Glutamatergic neuron (in vitro differentiated cells): ENCODE data around the gene ZBTB7C. TPM values are rescaled to one million over a fixed set of nuclear protein-coding genes. Genes with fewer than 3 reads are reported as not detected.

Experiments used
- DNase-seq: peaks from one replicate; pipeline ENCODE4 v3.0.0; 2022
- H3K27ac Mint-ChIP-seq: one replicate; pipeline ENCODE4 v1.8.0; 2020; ENCODE audit warnings: mild to moderate bottlenecking, mixed read lengths, inconsistent platforms; ENCODE audit not compliant: unreplicated experiment
- H3K27me3 Mint-ChIP-seq: one replicate; pipeline ENCODE4 v1.8.0; 2020; ENCODE audit warnings: mild to moderate bottlenecking, moderate library complexity, mixed read lengths, inconsistent platforms; ENCODE audit not compliant: unreplicated experiment
- H3K36me3 Mint-ChIP-seq: one replicate; pipeline ENCODE4 v1.8.0; 2020; ENCODE audit warnings: mild to moderate bottlenecking, mixed read lengths, inconsistent platforms; ENCODE audit not compliant: unreplicated experiment
- H3K4me1 Mint-ChIP-seq: one replicate; pipeline ENCODE4 v1.8.0; 2020; ENCODE audit warnings: mild to moderate bottlenecking, low read depth, mixed read lengths, inconsistent platforms; ENCODE audit not compliant: unreplicated experiment
- H3K4me3 Mint-ChIP-seq: one replicate; pipeline ENCODE4 v1.8.0; 2020; ENCODE audit warnings: mild to moderate bottlenecking, mixed read lengths, inconsistent platforms; ENCODE audit not compliant: unreplicated experiment
- H3K9me3 Mint-ChIP-seq: one replicate; pipeline ENCODE4 v1.8.0; 2020; ENCODE audit warnings: mild to moderate bottlenecking, moderate library complexity, mixed read lengths, inconsistent platforms; ENCODE audit not compliant: unreplicated experiment
- CTCF ChIP-seq: fragments of 200-600 bp; sonication (generic); IDR thresholded peaks from one replicate; pipeline ENCODE4 v1.5.0; 2021; ENCODE audit not compliant: partially characterized antibody, unreplicated experiment
- total RNA-seq: library from RNA; stranded (reverse); fragmentation: NEBNext Ultra II Directional; extraction: Animal tissue kit (Norgen Biotek cat#: 25700); gene quantifications from one replicate; pipeline ENCODE4 v1.2.1, GENCODE V29; 2021; ENCODE audit not compliant: unreplicated experiment

The ZBTB7C gene
- total RNA-seq, 1 donor from 2014 or later, result 10.6 TPM

DNA sequence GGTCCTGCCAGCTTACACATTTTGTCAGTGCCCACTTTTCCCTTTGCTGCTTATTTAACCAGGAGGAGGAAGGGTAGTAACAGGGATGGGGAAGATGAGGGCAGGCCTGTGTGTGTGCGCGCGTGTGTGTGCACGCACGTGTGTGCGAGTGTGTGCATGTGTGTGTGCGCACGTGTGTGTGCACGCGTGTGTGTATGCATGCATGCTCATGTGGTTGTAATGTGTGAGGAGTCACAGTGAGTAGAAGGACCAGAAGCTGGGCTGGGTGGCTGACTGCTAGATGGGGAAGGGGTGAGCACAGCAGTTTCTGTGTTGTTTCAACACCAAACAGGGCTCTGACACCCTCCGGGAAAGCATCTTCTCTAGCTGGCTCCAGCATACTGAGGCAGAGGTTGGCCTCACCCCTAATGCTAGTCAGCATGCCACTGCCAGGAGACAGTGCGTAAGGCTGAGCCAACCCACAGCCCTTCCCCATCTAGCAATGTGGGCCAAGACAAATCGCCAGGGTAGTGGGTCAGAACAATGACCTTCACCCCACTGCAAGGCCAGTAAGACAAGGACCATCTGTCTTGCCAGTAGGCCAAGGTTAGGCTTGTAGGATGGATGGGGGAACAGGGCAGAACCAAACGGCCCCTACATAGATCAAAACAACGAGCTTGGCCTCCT, 260.0 kb downstream of the ZBTB7C start:
- TF ChIP-seq CTCF, result no peak
- H3K4me1 Mint-ChIP-seq, result peaks cover 3% of the 10 kb centered on the region
- H3K27ac Mint-ChIP-seq, result no peak overlapping the region
- no peaks in the 10 kb centered on the region for H3K36me3 Mint-ChIP-seq
- no peak for DNase-seq
- no peak overlapping the region for H3K4me3 Mint-ChIP-seq
- H3K27me3 Mint-ChIP-seq, result no peaks in the 10 kb centered on the region
- H3K9me3 Mint-ChIP-seq, result peaks cover 3% of the 10 kb centered on the region

GRCh38 chr18:48142994-48143393, 266.2 kb downstream of the ZBTB7C start:
- peaks cover 7% of the 10 kb centered on the region for H3K4me1 Mint-ChIP-seq
- H3K9me3 Mint-ChIP-seq, result no peaks in the 10 kb centered on the region
- DNase-seq, result no peak
- peaks cover 12% of the 10 kb centered on the region for H3K27me3 Mint-ChIP-seq
- no peaks in the 10 kb centered on the region for H3K36me3 Mint-ChIP-seq
- no peak overlapping the region for H3K27ac Mint-ChIP-seq
- no peak for TF ChIP-seq CTCF
- H3K4me3 Mint-ChIP-seq, result no peak overlapping the region

GRCh38 chr18:48142353-48142752, 266.8 kb downstream of the ZBTB7C start:
- H3K9me3 Mint-ChIP-seq, result no peaks in the 10 kb centered on the region
- DNase-seq, result no peak
- H3K36me3 Mint-ChIP-seq, result no peaks in the 10 kb centered on the region
- H3K27me3 Mint-ChIP-seq, result peaks cover 18% of the 10 kb centered on the region
- TF ChIP-seq CTCF, result no peak
- no peak overlapping the region for H3K4me3 Mint-ChIP-seq
- H3K27ac Mint-ChIP-seq, result no peak overlapping the region
- H3K4me1 Mint-ChIP-seq, result peaks cover 7% of the 10 kb centered on the region

DNA sequence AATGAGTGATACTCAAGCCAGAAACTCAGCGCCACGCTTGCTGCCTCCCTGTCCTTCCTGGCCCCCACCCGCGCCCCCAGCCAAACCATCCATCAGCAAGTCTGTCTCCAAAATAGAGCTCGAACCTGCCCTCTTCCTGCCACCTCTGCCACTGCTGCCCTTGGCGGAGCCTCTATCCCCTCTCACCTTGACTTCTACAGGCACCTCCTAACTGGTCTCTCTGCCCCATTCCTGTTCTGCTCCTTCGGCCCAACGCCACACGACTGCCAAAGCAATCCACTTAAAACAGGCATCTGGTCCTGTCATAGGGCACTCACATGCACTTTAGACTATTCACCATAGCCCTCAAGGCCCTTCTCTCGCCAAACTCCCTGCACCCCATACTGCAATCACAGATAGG, 268.5 kb downstream of the ZBTB7C start:
- Mint-ChIP-seq H3K4me3 (no peak overlapping the region), H3K4me1 (peaks cover 10% of the 10 kb centered on the region), H3K27ac (no peak overlapping the region), H3K27me3 (peaks cover 18% of the 10 kb centered on the region), H3K36me3 (no peaks in the 10 kb centered on the region), H3K9me3 (peaks cover 2% of the 10 kb centered on the region)
- DNase-seq, result no peak
- no peak for TF ChIP-seq CTCF

- Mint-ChIP-seq H3K4me3 (no peak overlapping the region), H3K36me3 (peaks cover 4% of the 10 kb centered on the region), H3K27me3 (peaks cover 24% of the 10 kb centered on the region), H3K9me3 (peaks cover 3% of the 10 kb centered on the region), H3K4me1 (peaks cover 10% of the 10 kb centered on the region), H3K27ac (no peak overlapping the region)
- TF ChIP-seq CTCF, result no peak
- DNase-seq, result no peak
Measured at GRCh38 chr18:48139431-48140347, 269.5 kb downstream of the ZBTB7C start.
